Stomach (tissue), 4 donors: Measurements from ENCODE around the gene KRTCAP2.
A peak's percentile ranks its signal among the peaks of the same experiment; 100 is the strongest.

ENCODE experiments used
- CTCF ChIP-seq, 7 experiments: fragments of 450-650 bp in 4 of 7; fragments of 200-600 bp in 3 of 7; sonication (generic) in 3 of 7; IDR thresholded peaks; one replicate each; pipeline ENCODE4 v1.5.1; 2016 to 2019; ENCODE audit warnings: antibody characterized with exemption in 7 of 7, control low read depth in 2 of 7, mild to moderate bottlenecking in 1 of 7
- POLR2A ChIP-seq, 4 donors: fragments of 450-650 bp; IDR thresholded peaks; one replicate each; pipeline ENCODE4 v1.6.1; 2016; ENCODE audit warnings: antibody characterized with exemption in 4 of 4, control low read depth in 2 of 4, mild to moderate bottlenecking in 1 of 4, moderate library complexity in 1 of 4
- POLR2AphosphoS5 ChIP-seq, 3 donors: sonication (generic); formaldehyde crosslinking; IDR thresholded peaks; one replicate each; pipeline ENCODE4 v1.6.1; 2016; ENCODE audit warnings: antibody characterized with exemption in 3 of 3

GRCh38 chr1:155175927-155176371 is 2.8 kb upstream of the KRTCAP2 start:
- TF ChIP-seq CTCF (IDR thresholded peaks at IDR 0.05) (peak in 1 of 7 experiments; percentile 18), POLR2AphosphoS5 (IDR thresholded peaks at IDR 0.05) (no peak), POLR2A (IDR thresholded peaks at IDR 0.05) (no peak)
